Mesothelial cell of epicardium (in vitro differentiated cells): ENCODE results near the gene TMEM9. TPM values are rescaled to one million over a fixed set of nuclear protein-coding genes. Genes with fewer than 3 reads are reported as not detected.
A peak's percentile ranks its signal among the peaks of the same experiment; 100 is the strongest.
"Not testable (repeated sequence)": the region's sequence is repeated elsewhere in the genome, so short reads cannot be mapped to it uniquely, and the experiment has no call there.

Source experiments
- DNase-seq, 2 experiments: peaks; one replicate each; pipeline ENCODE4 v3.0.0; 2021; ENCODE audit warnings: low spot score in 2 of 2; ENCODE audit not compliant: unreplicated experiment in 2 of 2
- H3K27ac Mint-ChIP-seq: 2 replicates; pipeline ENCODE4 v1.8.0; 2021; ENCODE audit warnings: mixed read lengths
- H3K27me3 Mint-ChIP-seq: 2 replicates; pipeline ENCODE4 v1.8.0; 2021; ENCODE audit warnings: low read depth, mixed read lengths
- H3K36me3 Mint-ChIP-seq: 2 replicates; pipeline ENCODE4 v1.8.0; 2021; ENCODE audit warnings: mixed read lengths
- H3K4me1 Mint-ChIP-seq: 2 replicates; pipeline ENCODE4 v1.8.0; 2021; ENCODE audit warnings: mixed read lengths
- H3K4me3 Mint-ChIP-seq: 2 replicates; pipeline ENCODE4 v1.8.0; 2021; ENCODE audit warnings: mild to moderate bottlenecking, moderate library complexity, mixed read lengths
- H3K9me3 Mint-ChIP-seq: 2 replicates; pipeline ENCODE4 v1.8.0; 2021; ENCODE audit warnings: mixed read lengths
- total RNA-seq: library from RNA; stranded (reverse); gene quantifications from 3 replicates; pipeline ENCODE4 v1.2.1, GENCODE V29; 2021
- TF ChIP-seq, protein P1 (sequence below): fragments of 200-600 bp; sonication (generic); IDR thresholded peaks from one replicate; pipeline ENCODE4 v1.5.0; 2021; ENCODE audit warnings: antibody characterized with exemption; ENCODE audit not compliant: unreplicated experiment

The TMEM9 gene
- total RNA-seq, 1 donor from 2014 or later, result 133 TPM

DNA sequence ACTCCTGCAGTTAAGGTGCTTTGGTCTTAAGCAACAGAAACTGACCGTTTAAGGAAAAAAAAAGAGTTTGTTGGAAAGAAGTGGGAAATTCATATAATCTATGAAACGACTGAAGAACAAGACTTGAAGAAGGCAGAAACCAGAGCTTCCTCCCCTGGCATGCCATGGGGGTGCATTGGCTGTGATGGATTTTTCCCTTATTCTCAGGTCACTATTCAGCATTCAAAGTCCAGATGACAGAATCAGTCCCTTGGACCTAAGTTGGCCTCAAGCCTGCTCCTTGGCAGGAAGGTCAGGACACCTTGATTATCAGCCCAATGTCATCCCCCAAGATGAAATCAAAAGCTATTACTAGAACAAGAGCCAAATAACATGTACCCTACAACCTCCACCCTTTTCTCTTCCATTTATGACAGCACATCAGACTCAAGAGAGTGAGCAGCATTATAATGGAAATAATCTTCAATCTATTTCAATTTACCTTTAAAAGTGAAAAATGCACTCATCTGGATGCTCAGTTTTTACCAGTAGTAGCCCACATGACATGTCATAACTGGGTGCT, 15.8 kb upstream of the TMEM9 start:
- TF ChIP-seq, protein P1, sequence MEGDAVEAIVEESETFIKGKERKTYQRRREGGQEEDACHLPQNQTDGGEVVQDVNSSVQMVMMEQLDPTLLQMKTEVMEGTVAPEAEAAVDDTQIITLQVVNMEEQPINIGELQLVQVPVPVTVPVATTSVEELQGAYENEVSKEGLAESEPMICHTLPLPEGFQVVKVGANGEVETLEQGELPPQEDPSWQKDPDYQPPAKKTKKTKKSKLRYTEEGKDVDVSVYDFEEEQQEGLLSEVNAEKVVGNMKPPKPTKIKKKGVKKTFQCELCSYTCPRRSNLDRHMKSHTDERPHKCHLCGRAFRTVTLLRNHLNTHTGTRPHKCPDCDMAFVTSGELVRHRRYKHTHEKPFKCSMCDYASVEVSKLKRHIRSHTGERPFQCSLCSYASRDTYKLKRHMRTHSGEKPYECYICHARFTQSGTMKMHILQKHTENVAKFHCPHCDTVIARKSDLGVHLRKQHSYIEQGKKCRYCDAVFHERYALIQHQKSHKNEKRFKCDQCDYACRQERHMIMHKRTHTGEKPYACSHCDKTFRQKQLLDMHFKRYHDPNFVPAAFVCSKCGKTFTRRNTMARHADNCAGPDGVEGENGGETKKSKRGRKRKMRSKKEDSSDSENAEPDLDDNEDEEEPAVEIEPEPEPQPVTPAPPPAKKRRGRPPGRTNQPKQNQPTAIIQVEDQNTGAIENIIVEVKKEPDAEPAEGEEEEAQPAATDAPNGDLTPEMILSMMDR, result no peak
- Mint-ChIP-seq H3K27me3 (no peaks in the 10 kb centered on the region), H3K4me3 (peak overlapping the region; percentile 80), H3K27ac (peak overlapping the region; percentile 88), H3K9me3 (peaks cover 3% of the 10 kb centered on the region), H3K36me3 (no peaks in the 10 kb centered on the region), H3K4me1 (peaks cover 19% of the 10 kb centered on the region)
- DNase-seq, result no peak

GRCh38 chr1:201169203-201169602, 14.9 kb upstream of the TMEM9 start:
- no peak for DNase-seq
- Mint-ChIP-seq H3K9me3 (peaks cover 3% of the 10 kb centered on the region), H3K27ac (no peak overlapping the region), H3K36me3 (no peaks in the 10 kb centered on the region), H3K4me3 (no peak overlapping the region), H3K4me1 (peaks cover 19% of the 10 kb centered on the region), H3K27me3 (no peaks in the 10 kb centered on the region)
- TF ChIP-seq, protein P1, result no peak

DNA sequence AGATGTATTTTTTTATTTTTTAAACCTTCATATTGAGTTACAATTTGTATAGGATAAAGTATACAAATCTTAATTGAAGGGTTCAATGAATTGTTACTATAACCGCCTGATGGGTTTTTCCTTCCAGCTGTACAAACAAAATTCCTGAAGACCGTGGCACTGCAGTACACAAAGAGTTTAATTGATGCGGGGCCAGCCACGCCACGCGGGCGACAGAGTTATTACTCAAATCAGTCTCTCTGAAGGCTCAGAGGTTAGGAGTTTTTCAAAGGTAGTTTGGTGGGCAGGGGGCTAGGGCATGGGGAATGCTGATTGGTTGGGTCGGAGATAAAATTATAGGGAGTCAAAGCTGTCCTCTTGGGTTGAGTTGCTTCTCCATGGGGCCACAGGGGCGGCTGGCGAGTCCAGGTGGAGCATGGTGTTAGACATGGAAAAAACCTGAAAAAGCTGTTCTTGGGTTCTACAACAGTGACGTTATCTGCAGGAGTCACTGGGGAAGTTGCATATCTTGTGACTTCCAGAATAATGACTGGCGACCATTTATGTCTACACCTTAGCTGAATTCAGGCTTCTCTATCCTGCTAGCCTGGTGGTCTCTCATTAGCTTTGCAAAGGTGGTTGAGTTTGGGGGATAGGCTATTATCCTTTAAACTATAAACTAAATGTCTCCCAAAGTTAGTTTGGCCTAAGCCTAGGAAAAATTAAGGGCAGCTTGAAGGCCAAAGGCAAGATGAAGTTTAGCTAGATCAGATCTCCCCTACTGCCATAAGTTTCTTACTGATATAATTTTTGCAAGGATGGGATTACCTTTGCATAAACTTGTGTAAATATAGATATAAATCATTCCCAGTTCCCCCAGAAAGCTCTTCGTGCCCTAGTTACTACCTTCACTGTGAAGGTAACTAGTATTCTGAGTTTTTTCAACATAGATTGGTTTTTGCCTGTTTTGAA, 13.0 kb upstream of the TMEM9 start:
- H3K27ac Mint-ChIP-seq, result peak overlapping the region; percentile 5
- H3K4me1 Mint-ChIP-seq, result peaks cover 15% of the 10 kb centered on the region

GRCh38 chr1:201164645-201165044, 10.4 kb upstream of the TMEM9 start:
- H3K9me3 Mint-ChIP-seq, result peaks cover 3% of the 10 kb centered on the region
- TF ChIP-seq, protein P1, result no peak
- no peaks in the 10 kb centered on the region for H3K36me3 Mint-ChIP-seq
- H3K4me1 Mint-ChIP-seq, result peaks cover 6% of the 10 kb centered on the region
- no peaks in the 10 kb centered on the region for H3K27me3 Mint-ChIP-seq
- no peak overlapping the region for H3K4me3 Mint-ChIP-seq
- no peak for DNase-seq
- no peak overlapping the region for H3K27ac Mint-ChIP-seq

More for the DNA sequence above, 13.0 kb upstream of the TMEM9 start:
- Mint-ChIP-seq H3K27me3 (no peaks in the 10 kb centered on the region), H3K4me3 (no peak overlapping the region), H3K9me3 (peaks cover 3% of the 10 kb centered on the region), H3K36me3 (no peaks in the 10 kb centered on the region)
- TF ChIP-seq, protein P1, result no peak
- no peak for DNase-seq

- no peak overlapping the region for H3K27ac Mint-ChIP-seq
- no peaks in the 10 kb centered on the region for H3K36me3 Mint-ChIP-seq
- H3K4me3 Mint-ChIP-seq, result no peak overlapping the region
- H3K27me3 Mint-ChIP-seq, result no peaks in the 10 kb centered on the region
- H3K9me3 Mint-ChIP-seq, result peaks cover 3% of the 10 kb centered on the region
- TF ChIP-seq, protein P1, result no peak
- no peak for DNase-seq
- H3K4me1 Mint-ChIP-seq, result peaks cover 6% of the 10 kb centered on the region
These were observed 9.4 kb upstream of the TMEM9 start for GRCh38 chr1:201163707-201164106.

GRCh38 chr1:201163036-201163435, 8.8 kb upstream of the TMEM9 start:
- not testable (repeated sequence) for H3K4me3 Mint-ChIP-seq, H3K9me3 Mint-ChIP-seq, H3K27me3 Mint-ChIP-seq, DNase-seq, H3K4me1 Mint-ChIP-seq, H3K27ac Mint-ChIP-seq, H3K36me3 Mint-ChIP-seq
